ENCODE measurements around the gene PCA3.
A peak's percentile ranks its signal among the peaks of the same experiment; 100 is the strongest.

PCA3 gene

DNA sequence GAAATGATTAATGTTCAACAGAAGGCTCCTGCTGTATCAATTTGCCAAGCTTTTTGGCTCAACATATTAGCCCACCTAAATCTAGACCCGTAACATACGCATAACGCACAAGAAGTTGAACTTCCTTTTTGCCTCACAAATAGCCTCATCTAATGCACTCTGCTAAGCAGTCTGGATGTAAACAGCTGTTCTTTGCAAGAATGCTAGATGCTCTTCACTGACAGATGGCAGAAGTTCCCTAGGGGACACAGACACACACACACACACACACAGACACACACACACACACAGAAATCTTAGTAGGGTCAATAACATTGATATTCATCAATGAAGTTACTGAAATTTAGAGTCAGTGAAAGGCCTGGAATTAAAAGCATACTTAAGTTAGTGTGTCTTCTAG is 13.2 kb upstream of the PCA3 start:
- Histone ChIP-seq H3K27me3 (ENCODE audit: control insufficient read depth in 1 of 2, insufficient read depth in 1 of 2, low read length in 2 of 2) (no peaks in the 10 kb centered on the region), H3K9me3 (ENCODE audit: control insufficient read depth, low read length) (no peaks in the 10 kb centered on the region), H3K79me1 (replicated peaks; ENCODE audit: low read length, poor library complexity, severe bottlenecking) (no peaks in the 10 kb centered on the region), H3K9ac (ENCODE audit: low read length) (no peak overlapping the region), H2AK5ac (ENCODE audit: low read length, severe bottlenecking) (no peak overlapping the region), H3K23ac (ENCODE audit: low read length in 2 of 2) (no peak overlapping the region), H3K4me2 (ENCODE audit: low read length, poor library complexity, severe bottlenecking) (no peak overlapping the region), H3K27ac (ENCODE audit: low read length, poor library complexity, severe bottlenecking) (no peak overlapping the region), H3K4me3 (ENCODE audit: insufficient read depth in 1 of 2, low read depth in 1 of 2, low read length in 2 of 2) (no peak overlapping the region), H4K91ac (ENCODE audit: low read length) (no peak overlapping the region), H3K36me3 (ENCODE audit: control insufficient read depth in 1 of 2, insufficient read depth in 2 of 2, low read depth in 1 of 2, low read length in 2 of 2) (peaks cover 0 to 6% of the 10 kb centered on the region in 2 experiments), H2BK15ac (ENCODE audit: low read depth, poor library complexity, severe bottlenecking) (no peak overlapping the region), H2BK12ac (ENCODE audit: low read length in 2 of 2) (no peak overlapping the region), H2BK5ac (ENCODE audit: low read depth, low read length, poor library complexity, severe bottlenecking) (no peak overlapping the region), H3K14ac (ENCODE audit: low read length in 2 of 2) (no peak overlapping the region), H3K4ac (ENCODE audit: low read depth in 1 of 2, low read length in 2 of 2) (no peak overlapping the region), H3K18ac (ENCODE audit: low read depth in 1 of 2, low read length in 2 of 2) (no peak overlapping the region), H3K4me1 (ENCODE audit: control insufficient read depth, insufficient read depth, low read depth, low read length) (peaks cover 3% of the 10 kb centered on the region), H4K8ac (ENCODE audit: low read length) (no peak overlapping the region), H2BK120ac (ENCODE audit: low read depth, low read length) (no peak overlapping the region), H2AFZ (ENCODE audit: low read depth, low read length) (no peak overlapping the region)
- WGBS, result 73% methylated on average over 3 of the region's 3 CpGs
- DNase-seq, result no peak

GRCh38 chr9:76756268-76756640 is 8.0 kb upstream of the PCA3 start:
- Histone ChIP-seq H3K4me1 (ENCODE audit: control insufficient read depth, insufficient read depth, low read depth, low read length) (peaks cover 7% of the 10 kb centered on the region), H3K4me2 (ENCODE audit: low read length, poor library complexity, severe bottlenecking) (no peak overlapping the region), H2BK5ac (ENCODE audit: low read depth, low read length, poor library complexity, severe bottlenecking) (no peak overlapping the region), H3K18ac (ENCODE audit: low read depth in 1 of 2, low read length in 2 of 2) (no peak overlapping the region), H3K9me3 (ENCODE audit: control insufficient read depth, low read length) (no peaks in the 10 kb centered on the region), H3K23ac (ENCODE audit: low read length in 2 of 2) (no peak overlapping the region), H3K36me3 (ENCODE audit: control insufficient read depth in 1 of 2, insufficient read depth in 2 of 2, low read depth in 1 of 2, low read length in 2 of 2) (peaks cover 0 to 3% of the 10 kb centered on the region in 2 experiments), H3K9ac (ENCODE audit: low read length) (peak overlapping the region; percentile 81), H3K27me3 (ENCODE audit: control insufficient read depth in 1 of 2, insufficient read depth in 1 of 2, low read length in 2 of 2) (no peaks in the 10 kb centered on the region), H2BK15ac (ENCODE audit: low read depth, poor library complexity, severe bottlenecking) (no peak overlapping the region), H3K4ac (ENCODE audit: low read depth in 1 of 2, low read length in 2 of 2) (no peak overlapping the region), H4K91ac (ENCODE audit: low read length) (no peak overlapping the region), H3K27ac (ENCODE audit: low read length, poor library complexity, severe bottlenecking) (no peak overlapping the region), H3K79me1 (replicated peaks; ENCODE audit: low read length, poor library complexity, severe bottlenecking) (no peaks in the 10 kb centered on the region), H4K8ac (ENCODE audit: low read length) (no peak overlapping the region), H2AFZ (ENCODE audit: low read depth, low read length) (no peak overlapping the region), H2AK5ac (ENCODE audit: low read length, severe bottlenecking) (no peak overlapping the region), H3K14ac (ENCODE audit: low read length in 2 of 2) (no peak overlapping the region), H2BK120ac (ENCODE audit: low read depth, low read length) (no peak overlapping the region), H2BK12ac (ENCODE audit: low read length in 2 of 2) (no peak overlapping the region), H3K4me3 (ENCODE audit: insufficient read depth in 1 of 2, low read depth in 1 of 2, low read length in 2 of 2) (peak overlapping the region in 1 of 2 experiments; percentile 11)
- no peak for DNase-seq
- WGBS, result 75% methylated on average over 6 of the region's 6 CpGs

GRCh38 chr9:76756941-76757673 is 7.1 kb upstream of the PCA3 start:
- H3K4me3 ChIP-seq (ENCODE audit: insufficient read depth in 1 of 2, low read depth in 1 of 2, low read length in 2 of 2), result no peak overlapping the region
- no peak overlapping the region for H2BK15ac ChIP-seq (ENCODE audit: low read depth, poor library complexity, severe bottlenecking)
- 68% methylated on average over 2 of the region's 3 CpGs for WGBS
- H4K91ac ChIP-seq (ENCODE audit: low read length), result no peak overlapping the region
- no peak overlapping the region for H3K4ac ChIP-seq (ENCODE audit: low read depth in 1 of 2, low read length in 2 of 2)
- H3K4me2 ChIP-seq (ENCODE audit: low read length, poor library complexity, severe bottlenecking), result no peak overlapping the region
- no peaks in the 10 kb centered on the region for H3K27me3 ChIP-seq (ENCODE audit: control insufficient read depth in 1 of 2, insufficient read depth in 1 of 2, low read length in 2 of 2)
- H2BK120ac ChIP-seq (ENCODE audit: low read depth, low read length), result no peak overlapping the region
- no peaks in the 10 kb centered on the region for H3K9me3 ChIP-seq (ENCODE audit: control insufficient read depth, low read length)
- H3K27ac ChIP-seq (ENCODE audit: low read length, poor library complexity, severe bottlenecking), result no peak overlapping the region
- H3K9ac ChIP-seq (ENCODE audit: low read length), result no peak overlapping the region
- peaks cover 0 to 3% of the 10 kb centered on the region in 2 experiments for H3K36me3 ChIP-seq (ENCODE audit: control insufficient read depth in 1 of 2, insufficient read depth in 2 of 2, low read depth in 1 of 2, low read length in 2 of 2)
- H2AK5ac ChIP-seq (ENCODE audit: low read length, severe bottlenecking), result no peak overlapping the region
- H3K79me1 ChIP-seq (replicated peaks; ENCODE audit: low read length, poor library complexity, severe bottlenecking), result no peaks in the 10 kb centered on the region
- H2BK12ac ChIP-seq (ENCODE audit: low read length in 2 of 2), result no peak overlapping the region
- H2AFZ ChIP-seq (ENCODE audit: low read depth, low read length), result no peak overlapping the region
- peaks cover 7% of the 10 kb centered on the region for H3K4me1 ChIP-seq (ENCODE audit: control insufficient read depth, insufficient read depth, low read depth, low read length)
- no peak overlapping the region for H3K14ac ChIP-seq (ENCODE audit: low read length in 2 of 2)
- no peak for DNase-seq
- H3K23ac ChIP-seq (ENCODE audit: low read length in 2 of 2), result no peak overlapping the region
- no peak overlapping the region for H2BK5ac ChIP-seq (ENCODE audit: low read depth, low read length, poor library complexity, severe bottlenecking)
- H3K18ac ChIP-seq (ENCODE audit: low read depth in 1 of 2, low read length in 2 of 2), result no peak overlapping the region
- H4K8ac ChIP-seq (ENCODE audit: low read length), result no peak overlapping the region

DNA sequence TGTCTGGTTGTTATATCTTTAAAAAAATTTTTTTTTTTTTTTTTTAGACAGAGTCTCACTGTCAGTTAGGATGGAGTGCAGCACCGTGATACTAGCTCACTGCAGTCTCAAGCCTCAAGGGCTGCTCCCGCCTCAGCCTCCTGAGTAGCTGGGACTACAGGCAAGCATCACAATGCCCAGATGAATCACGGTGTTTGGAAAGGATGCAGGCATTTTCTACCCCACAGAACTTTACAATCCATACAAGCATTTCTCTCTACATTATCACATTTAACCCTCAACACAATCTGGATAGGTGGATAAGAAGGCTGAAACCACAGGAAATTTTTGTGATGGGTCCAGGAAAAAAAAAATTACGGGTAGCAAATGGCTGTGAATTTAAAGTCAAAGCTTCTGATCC is 5.8 kb upstream of the PCA3 start:
- H3K27me3 ChIP-seq (ENCODE audit: control insufficient read depth in 1 of 2, insufficient read depth in 1 of 2, low read length in 2 of 2), result no peaks in the 10 kb centered on the region
- H3K4me1 ChIP-seq (ENCODE audit: control insufficient read depth, insufficient read depth, low read depth, low read length), result peaks cover 7% of the 10 kb centered on the region
- no peak overlapping the region for H3K4ac ChIP-seq (ENCODE audit: low read depth in 1 of 2, low read length in 2 of 2)
- H4K91ac ChIP-seq (ENCODE audit: low read length), result no peak overlapping the region
- H2BK5ac ChIP-seq (ENCODE audit: low read depth, low read length, poor library complexity, severe bottlenecking), result no peak overlapping the region
- H3K18ac ChIP-seq (ENCODE audit: low read depth in 1 of 2, low read length in 2 of 2), result no peak overlapping the region
- 96% methylated on average over 4 of the region's 4 CpGs for WGBS
- no peaks in the 10 kb centered on the region for H3K9me3 ChIP-seq (ENCODE audit: control insufficient read depth, low read length)
- no peak overlapping the region for H2BK15ac ChIP-seq (ENCODE audit: low read depth, poor library complexity, severe bottlenecking)
- H3K27ac ChIP-seq (ENCODE audit: low read length, poor library complexity, severe bottlenecking), result no peak overlapping the region
- no peak for DNase-seq
- H3K36me3 ChIP-seq (ENCODE audit: control insufficient read depth in 1 of 2, insufficient read depth in 2 of 2, low read depth in 1 of 2, low read length in 2 of 2), result peaks cover 0 to 6% of the 10 kb centered on the region in 2 experiments
- no peak overlapping the region for H3K14ac ChIP-seq (ENCODE audit: low read length in 2 of 2)
- H2BK120ac ChIP-seq (ENCODE audit: low read depth, low read length), result no peak overlapping the region
- no peak overlapping the region for H2AFZ ChIP-seq (ENCODE audit: low read depth, low read length)
- H2AK5ac ChIP-seq (ENCODE audit: low read length, severe bottlenecking), result no peak overlapping the region
- H3K23ac ChIP-seq (ENCODE audit: low read length in 2 of 2), result no peak overlapping the region
- H4K8ac ChIP-seq (ENCODE audit: low read length), result no peak overlapping the region
- H3K4me2 ChIP-seq (ENCODE audit: low read length, poor library complexity, severe bottlenecking), result no peak overlapping the region
- H3K79me1 ChIP-seq (replicated peaks; ENCODE audit: low read length, poor library complexity, severe bottlenecking), result no peaks in the 10 kb centered on the region
- no peak overlapping the region for H3K4me3 ChIP-seq (ENCODE audit: insufficient read depth in 1 of 2, low read depth in 1 of 2, low read length in 2 of 2)
- no peak overlapping the region for H2BK12ac ChIP-seq (ENCODE audit: low read length in 2 of 2)
- H3K9ac ChIP-seq (ENCODE audit: low read length), result no peak overlapping the region
